Cardiac fibroblast (primary cell): ENCODE results near the gene LRRC55.

ENCODE experiments used
- DNase-seq, 2 donors: peaks; one replicate each; pipeline versions ENCODE4 v3.0.0 to v3.0.0-alpha.2; 2010; ENCODE audit warnings: low read depth in 2 of 2
- H3K4me3 ChIP-seq, 2 donors: replicated peaks in 1 of 2; 1 replicate in 1 of 2; 2 replicates in 1 of 2; pipeline ENCODE4 v1.5.1; 2011; ENCODE audit warnings: low read depth in 2 of 2, low read length in 2 of 2, mild to moderate bottlenecking in 2 of 2, moderate library complexity in 1 of 2
- TF ChIP-seq, protein P1 (sequence below): IDR thresholded peaks from one replicate; pipeline ENCODE4 v1.5.1; 2011; ENCODE audit warnings: low read depth, mild to moderate bottlenecking, low read length, inconsistent platforms

LRRC55 gene

DNA sequence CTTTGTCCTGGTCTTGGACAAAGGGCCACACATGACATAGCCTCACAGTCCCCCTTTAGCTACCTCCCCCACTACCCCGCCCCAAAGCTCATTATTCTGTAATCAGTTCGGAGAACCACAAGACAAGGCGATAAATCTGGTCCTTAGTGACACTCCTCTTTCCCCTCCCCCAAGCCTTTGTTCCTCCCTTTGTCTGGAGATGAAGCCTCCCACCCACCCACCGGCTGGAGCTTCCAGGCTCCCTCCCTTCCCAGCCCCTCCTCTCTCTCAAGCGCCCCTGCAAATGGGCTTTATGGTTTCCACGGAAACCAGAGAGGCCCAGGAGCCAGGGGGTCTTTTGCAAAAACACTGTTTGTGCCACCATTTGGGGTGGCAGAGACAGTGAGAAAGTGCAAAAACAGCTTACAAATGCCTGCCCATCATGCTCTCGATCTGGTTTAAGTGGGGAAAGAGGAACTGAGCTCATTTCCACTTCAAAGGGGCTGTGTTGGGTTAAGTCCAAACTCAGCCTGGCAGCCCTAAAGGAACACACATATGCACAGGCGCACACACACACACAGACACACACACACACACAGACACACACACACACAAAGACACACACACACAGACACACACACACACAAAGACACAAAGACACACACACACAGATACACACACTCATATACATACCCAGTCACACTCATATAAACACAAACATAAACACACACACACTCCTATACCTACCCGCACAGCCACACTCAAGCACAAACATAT lies 31.8 kb downstream of the LRRC55 start:
- peak in 1 of 2 donors; percentile 60 for DNase-seq
- H3K4me3 ChIP-seq, result no peak overlapping the region
- TF ChIP-seq, protein P1, sequence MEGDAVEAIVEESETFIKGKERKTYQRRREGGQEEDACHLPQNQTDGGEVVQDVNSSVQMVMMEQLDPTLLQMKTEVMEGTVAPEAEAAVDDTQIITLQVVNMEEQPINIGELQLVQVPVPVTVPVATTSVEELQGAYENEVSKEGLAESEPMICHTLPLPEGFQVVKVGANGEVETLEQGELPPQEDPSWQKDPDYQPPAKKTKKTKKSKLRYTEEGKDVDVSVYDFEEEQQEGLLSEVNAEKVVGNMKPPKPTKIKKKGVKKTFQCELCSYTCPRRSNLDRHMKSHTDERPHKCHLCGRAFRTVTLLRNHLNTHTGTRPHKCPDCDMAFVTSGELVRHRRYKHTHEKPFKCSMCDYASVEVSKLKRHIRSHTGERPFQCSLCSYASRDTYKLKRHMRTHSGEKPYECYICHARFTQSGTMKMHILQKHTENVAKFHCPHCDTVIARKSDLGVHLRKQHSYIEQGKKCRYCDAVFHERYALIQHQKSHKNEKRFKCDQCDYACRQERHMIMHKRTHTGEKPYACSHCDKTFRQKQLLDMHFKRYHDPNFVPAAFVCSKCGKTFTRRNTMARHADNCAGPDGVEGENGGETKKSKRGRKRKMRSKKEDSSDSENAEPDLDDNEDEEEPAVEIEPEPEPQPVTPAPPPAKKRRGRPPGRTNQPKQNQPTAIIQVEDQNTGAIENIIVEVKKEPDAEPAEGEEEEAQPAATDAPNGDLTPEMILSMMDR, result no peak

GRCh38 chr11:57214098-57214417 lies 32.3 kb downstream of the LRRC55 start:
- H3K4me3 ChIP-seq, result no peak overlapping the region
- DNase-seq, result peak in 1 of 2 donors; percentile 20
- TF ChIP-seq, protein P1, result no peak

DNA sequence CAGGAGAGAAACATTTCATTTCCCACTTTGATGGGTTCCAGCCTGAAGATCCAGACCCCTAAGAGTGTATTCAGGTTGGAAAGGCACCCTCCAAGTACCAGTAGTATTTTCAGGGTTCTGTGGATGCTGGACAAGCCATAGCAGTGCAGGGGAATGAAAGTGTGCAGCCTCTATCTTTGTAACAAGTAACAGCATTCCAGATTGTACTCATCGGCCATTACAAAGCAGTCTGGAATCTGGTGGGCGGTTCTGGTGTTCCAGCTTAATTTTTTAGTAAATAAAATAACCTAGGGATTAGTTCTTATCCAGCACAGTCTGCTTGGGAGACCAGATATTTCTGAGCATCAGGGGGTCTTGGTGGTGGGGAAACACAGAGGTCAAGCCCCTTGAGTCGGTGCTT lies 32.7 kb downstream of the LRRC55 start:
- DNase-seq, result peak; percentile 70 to 71
- no peak overlapping the region for H3K4me3 ChIP-seq
- TF ChIP-seq, protein P1, result no peak

GRCh38 chr11:57216463-57216862 lies 34.7 kb downstream of the LRRC55 start:
- TF ChIP-seq, protein P1, result no peak
- no peak overlapping the region for H3K4me3 ChIP-seq
- DNase-seq, result no peak

DNA sequence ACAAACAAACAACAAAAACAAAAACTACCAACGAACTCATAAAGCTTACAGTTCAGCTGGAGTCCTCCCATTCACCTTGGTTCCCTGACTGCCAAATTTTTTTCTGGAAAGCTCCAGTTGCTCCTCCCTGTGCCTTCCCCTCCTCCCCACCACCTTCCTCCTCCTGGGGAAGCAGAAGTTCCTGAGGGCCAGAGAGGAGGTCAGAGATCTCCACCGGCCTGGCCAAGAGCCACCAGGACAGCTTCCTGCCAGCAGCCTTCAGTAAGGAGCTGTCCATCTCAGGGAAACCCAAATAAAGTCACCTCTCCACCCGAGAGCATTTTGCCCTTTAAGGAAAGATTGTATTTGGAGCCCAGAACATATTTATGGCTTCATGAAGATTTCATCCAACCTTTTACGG lies 35.3 kb downstream of the LRRC55 start:
- no peak for DNase-seq
- TF ChIP-seq, protein P1, result no peak

DNA sequence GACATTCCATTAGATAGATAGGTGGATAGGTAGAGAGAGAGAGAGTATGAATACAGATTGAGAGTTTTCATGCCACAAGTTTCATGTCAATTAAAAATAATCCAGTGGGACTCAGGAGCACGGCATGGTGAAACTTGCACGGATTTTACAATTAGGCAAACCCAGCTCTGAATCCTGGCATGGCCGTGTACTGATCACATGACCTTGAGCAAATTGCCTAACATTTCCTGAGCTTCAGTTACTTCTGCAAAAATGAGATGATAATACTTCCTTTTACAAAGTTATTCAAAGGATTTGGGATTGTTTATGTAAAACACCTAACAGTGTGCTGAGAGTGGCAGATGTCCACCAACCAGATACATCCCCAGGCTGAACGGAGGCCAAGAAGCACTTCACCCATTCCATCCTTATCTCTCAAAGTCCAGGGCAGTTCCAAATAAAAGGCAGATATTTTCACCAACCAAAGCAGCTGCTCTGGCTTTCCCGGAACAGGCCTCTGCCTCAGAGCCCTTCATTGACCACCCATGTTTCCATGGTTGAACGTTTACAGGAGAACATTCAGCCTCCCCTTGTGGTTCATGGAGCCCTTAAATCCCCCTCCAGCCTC lies 37.4 kb downstream of the LRRC55 start:
- no peak overlapping the region for H3K4me3 ChIP-seq
- peak in 1 of 2 donors; percentile 61 for DNase-seq
- TF ChIP-seq, protein P1, result no peak

More for the DNA sequence above, 35.3 kb downstream of the LRRC55 start:
- H3K4me3 ChIP-seq, result no peak overlapping the region
